ENCODE results near the gene PNPLA2.

PNPLA2 gene

GRCh38 chr11:819129-819931, 616 bp downstream of the PNPLA2 start:
- DNase-seq (ENCODE audit: low spot score) = peak; percentile 89

- DNase-seq (ENCODE audit: low spot score) = peak; percentile 90
Observed at GRCh38 chr11:819943-820649, 1.4 kb downstream of the PNPLA2 start.

DNA sequence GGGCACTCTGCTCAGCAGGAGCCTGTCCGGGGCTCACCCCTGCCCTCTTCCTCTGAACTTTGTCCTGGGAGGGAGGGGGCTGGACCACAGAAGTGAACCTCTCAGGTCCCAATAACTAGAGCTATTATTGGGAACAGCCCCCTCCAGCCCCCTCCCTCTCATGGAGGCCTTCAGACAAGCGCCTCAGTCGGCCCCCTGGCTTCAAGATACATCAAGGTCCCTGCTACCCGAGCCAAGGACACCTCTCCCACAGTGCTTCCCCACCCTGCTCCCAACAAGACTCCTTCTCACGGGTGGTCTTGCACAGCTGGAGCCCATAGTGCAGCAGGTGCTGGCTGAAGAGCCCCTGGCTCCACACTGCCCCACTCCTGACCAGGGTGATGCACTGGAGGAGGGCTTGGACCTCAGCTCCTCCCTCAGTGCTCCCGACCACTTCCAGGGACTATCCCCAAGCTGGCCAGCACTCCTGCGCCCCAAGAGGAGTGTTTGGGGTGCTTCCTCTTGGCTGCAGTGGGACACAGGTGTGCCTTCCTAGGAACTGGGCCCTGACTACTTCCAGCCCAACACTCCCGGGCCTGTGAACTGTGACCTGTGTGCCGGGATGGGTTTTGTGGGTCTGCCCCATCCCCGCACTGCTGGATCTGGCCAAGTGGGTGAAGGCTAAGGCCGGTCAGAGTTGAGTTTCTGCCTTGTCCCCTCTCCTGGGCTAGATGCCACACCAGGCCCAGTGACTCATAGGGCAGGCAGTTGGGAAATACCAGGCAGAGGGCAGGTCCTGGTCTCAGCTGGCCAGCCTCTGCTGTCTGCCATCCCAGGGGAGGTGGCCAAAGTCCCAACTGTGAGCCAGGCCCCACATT, 2.2 kb downstream of the PNPLA2 start:
- DNase-seq (ENCODE audit: low spot score) = peak; percentile 92

GRCh38 chr11:821512-822371, 3.0 kb downstream of the PNPLA2 start:
- no peak for DNase-seq (ENCODE audit: low spot score)

DNA sequence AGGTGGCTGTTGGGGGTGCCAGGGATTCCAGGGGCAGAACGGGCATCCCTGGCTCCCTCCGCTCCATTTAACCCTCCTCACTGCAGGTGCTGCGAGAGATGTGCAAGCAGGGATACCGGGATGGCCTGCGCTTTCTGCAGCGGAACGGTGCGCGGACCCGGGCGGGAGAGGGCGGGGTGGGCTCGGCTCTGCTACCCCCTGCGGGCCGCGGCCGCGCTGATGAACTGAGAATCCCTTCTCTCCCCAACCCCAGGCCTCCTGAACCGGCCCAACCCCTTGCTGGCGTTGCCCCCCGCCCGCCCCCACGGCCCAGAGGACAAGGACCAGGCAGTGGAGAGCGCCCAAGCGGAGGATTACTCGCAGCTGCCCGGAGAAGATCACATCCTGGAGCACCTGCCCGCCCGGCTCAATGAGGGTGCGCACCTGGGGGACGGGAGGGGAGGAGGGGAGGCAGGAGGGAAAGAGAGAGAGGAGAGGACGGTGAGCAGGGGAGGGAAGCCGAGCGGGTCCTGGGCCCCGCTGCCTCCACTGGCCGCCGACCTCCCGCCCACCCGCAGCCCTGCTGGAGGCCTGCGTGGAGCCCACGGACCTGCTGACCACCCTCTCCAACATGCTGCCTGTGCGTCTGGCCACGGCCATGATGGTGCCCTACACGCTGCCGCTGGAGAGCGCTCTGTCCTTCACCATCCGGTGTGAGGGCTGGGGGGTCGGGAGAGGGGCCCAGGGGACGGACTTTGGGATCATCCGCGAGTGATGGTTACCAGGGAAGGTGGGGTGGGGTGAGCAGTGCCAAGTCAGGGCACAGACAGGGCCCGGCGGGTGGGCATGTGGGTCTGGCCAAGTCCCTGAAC, 5.0 kb downstream of the PNPLA2 start:
- no peak for DNase-seq (ENCODE audit: low spot score)

GRCh38 chr11:824292-824880, 5.7 kb downstream of the PNPLA2 start:
- DNase-seq (ENCODE audit: low spot score) = no peak

GRCh38 chr11:824942-825341, 6.2 kb downstream of the PNPLA2 start:
- DNase-seq (ENCODE audit: low spot score) = peak; percentile 1

DNA sequence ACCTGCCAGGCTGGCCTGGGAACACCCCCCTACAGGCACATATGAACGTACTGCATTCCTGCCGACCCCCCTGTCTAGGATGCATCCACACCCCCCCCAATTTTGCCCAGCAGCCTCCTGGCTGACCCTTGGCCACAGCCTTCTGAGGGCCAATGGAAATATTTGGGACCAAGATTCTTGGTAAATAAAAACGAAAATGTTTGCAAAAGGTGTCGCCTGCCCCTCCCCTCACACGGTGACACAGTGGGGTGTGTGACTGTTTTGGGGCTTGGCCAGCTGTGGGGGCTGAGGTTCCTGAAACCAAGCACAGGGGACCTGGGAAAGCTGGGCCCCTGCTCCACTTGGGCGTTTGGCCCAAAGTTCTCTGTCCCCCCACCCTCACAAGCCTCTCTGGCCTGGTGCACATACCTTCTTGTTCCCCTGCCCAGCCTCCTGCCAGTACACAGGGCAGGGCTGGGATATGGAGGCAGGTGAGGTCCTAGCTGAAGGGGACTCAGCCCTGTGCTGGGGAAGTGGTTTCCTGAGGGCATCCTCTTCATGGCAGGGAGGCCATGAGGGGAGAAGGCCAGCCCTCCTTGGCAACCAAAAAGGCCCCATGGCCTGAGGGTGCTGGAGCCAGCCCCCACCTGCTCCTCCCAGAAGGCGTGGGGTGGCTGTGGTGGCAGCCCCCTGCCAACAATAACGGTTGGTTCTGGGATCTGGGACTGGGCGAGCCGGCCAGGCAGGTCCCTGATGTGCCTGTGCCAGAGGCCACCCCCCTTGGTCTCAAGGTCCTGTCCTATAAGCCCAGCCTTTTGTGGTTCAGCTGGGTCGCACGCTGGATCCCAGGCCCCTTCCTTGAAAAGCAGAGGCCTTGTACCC, 6.9 kb downstream of the PNPLA2 start:
- peak; percentile 10 for DNase-seq (ENCODE audit: low spot score)

- DNase-seq (ENCODE audit: low spot score) = peak; percentile 38
Observed at GRCh38 chr11:826227-826621, 7.5 kb downstream of the PNPLA2 start.

GRCh38 chr11:826836-827145, 8.1 kb downstream of the PNPLA2 start:
- DNase-seq (ENCODE audit: low spot score) = no peak

GRCh38 chr11:827146-827896, 8.6 kb downstream of the PNPLA2 start:
- DNase-seq (ENCODE audit: low spot score) = peak; percentile 54

GRCh38 chr11:827897-828192, 9.1 kb downstream of the PNPLA2 start, which contains the start of gene CRACR2B:
CRACR2B (plus strand) TSS chr11:827919; CDS start chr11:828608, 689 bp downstream.
- DNase-seq (ENCODE audit: low spot score) = no peak

DNA sequence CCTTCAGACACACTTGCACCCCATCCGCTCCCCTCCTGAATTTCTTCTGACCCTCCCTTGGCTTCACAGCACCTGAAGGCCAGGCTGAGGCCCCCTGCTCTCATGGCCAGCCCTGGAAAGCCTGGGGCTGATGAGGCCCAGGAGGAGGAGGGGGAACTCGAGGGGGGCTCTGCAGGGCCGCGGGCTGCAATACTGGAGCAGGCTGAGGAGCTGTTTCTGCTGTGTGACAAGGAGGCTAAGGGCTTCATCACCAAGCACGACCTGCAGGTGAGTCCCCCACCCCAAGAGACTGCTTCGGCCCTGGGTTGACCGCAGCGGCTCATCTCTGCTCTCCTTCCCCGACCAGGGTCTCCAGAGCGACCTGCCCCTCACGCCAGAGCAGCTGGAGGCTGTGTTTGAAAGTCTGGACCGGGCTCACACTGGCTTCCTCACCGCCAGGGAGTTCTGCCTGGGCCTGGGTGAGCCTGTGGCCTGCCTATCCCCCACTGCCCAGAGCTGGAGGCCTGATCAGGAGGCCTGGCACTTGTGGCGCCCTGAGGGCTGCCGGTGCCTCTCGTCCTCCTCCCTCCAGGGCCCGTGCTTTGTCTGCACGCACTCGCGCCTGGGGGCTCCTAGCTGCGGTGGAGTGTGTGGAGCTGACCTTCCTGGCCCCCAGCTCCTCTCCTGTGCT, 9.9 kb downstream of the PNPLA2 start:
- DNase-seq (ENCODE audit: low spot score) = no peak

DNA sequence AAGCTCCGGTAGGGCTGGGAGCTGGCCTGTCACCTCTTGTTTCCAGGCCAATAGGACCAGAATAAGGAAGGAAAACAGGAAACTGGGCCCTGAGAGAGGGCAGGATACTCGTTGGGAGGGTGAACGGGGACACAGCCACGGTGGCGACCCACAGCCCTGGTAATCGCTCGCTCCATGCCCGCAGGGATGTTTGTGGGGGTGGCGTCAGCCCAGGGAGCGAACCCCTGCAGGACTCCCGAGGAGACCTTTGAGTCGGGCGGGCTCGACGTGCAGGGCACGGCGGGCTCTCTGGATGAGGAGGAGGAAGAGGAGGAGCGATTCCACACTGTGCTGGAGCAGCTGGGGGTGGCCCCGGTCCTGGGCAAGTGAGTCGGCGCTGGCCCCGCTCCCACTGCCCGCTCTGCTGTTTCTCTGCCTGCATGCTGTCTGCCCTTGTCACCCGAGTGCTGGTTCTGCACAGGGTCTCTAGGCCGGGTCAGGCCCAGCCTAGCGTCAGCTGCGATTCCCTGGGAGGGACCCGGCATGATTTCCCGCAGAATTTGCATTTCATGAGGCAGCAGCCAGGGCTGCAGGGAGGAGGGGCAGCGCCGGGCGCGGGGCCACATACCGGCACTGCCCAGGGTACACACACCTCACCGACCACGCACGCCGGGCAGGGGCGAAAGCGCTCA, 10.6 kb downstream of the PNPLA2 start:
- DNase-seq (ENCODE audit: low spot score) = peak; percentile 76

GRCh38 chr11:829847-830294, 11.2 kb downstream of the PNPLA2 start:
- DNase-seq (ENCODE audit: low spot score) = no peak

- DNase-seq (ENCODE audit: low spot score) = peak; percentile 84
Observed at GRCh38 chr11:830295-831117, 11.8 kb downstream of the PNPLA2 start.
